Measurements from ENCODE around the gene CHPF2. TPM values are rescaled to one million over a fixed set of nuclear protein-coding genes. Genes with fewer than 3 reads are reported as not detected.

The CHPF2 gene
- total RNA-seq, 6 experiments from 2014 or later = 125 to 171 (median 138) TPM

- H3K36me3 Mint-ChIP-seq (ENCODE audit: low read depth) = no peaks in the 10 kb centered on the region
- H3K4me3 Mint-ChIP-seq = peak overlapping the region; percentile 95
- no peaks in the 10 kb centered on the region for H3K9me3 Mint-ChIP-seq
- TF ChIP-seq, protein P1, sequence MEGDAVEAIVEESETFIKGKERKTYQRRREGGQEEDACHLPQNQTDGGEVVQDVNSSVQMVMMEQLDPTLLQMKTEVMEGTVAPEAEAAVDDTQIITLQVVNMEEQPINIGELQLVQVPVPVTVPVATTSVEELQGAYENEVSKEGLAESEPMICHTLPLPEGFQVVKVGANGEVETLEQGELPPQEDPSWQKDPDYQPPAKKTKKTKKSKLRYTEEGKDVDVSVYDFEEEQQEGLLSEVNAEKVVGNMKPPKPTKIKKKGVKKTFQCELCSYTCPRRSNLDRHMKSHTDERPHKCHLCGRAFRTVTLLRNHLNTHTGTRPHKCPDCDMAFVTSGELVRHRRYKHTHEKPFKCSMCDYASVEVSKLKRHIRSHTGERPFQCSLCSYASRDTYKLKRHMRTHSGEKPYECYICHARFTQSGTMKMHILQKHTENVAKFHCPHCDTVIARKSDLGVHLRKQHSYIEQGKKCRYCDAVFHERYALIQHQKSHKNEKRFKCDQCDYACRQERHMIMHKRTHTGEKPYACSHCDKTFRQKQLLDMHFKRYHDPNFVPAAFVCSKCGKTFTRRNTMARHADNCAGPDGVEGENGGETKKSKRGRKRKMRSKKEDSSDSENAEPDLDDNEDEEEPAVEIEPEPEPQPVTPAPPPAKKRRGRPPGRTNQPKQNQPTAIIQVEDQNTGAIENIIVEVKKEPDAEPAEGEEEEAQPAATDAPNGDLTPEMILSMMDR (IDR thresholded peaks at IDR 0.05) = no peak
- peaks cover 55% of the 10 kb centered on the region for H3K4me1 Mint-ChIP-seq (ENCODE audit: low read depth)
- peak; percentile 69 for DNase-seq
- H3K27ac Mint-ChIP-seq = peak overlapping the region; percentile 85
- peaks cover 2% of the 10 kb centered on the region for H3K27me3 Mint-ChIP-seq (ENCODE audit: insufficient read depth)
These were observed 16.9 kb downstream of the CHPF2 start for GRCh38 chr7:151249034-151249731.

DNA sequence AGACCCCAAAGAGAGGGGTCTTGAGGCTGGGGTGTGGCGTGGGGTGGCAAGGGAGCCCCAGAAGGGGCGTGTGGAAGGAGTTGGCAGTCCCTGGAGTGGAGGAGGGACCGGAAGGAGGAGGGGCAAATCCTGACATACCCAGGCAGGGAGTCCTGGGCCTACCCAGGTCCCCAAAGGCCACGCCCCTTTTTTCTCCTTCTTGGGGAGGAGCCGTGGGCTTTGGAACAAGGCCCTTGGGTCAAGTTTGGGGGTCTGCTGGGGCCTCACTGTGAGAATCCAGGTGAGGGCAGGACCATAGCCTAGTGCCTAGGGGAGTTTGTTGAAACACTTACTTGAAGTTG, 17.4 kb downstream of the CHPF2 start:
- DNase-seq = peak; percentile 27
- H3K27me3 Mint-ChIP-seq (ENCODE audit: insufficient read depth) = peaks cover 6% of the 10 kb centered on the region
- H3K4me3 Mint-ChIP-seq = peak overlapping the region; percentile 95
- H3K9me3 Mint-ChIP-seq = no peaks in the 10 kb centered on the region
- H3K27ac Mint-ChIP-seq = peak overlapping the region; percentile 85
- TF ChIP-seq, protein P1 (IDR thresholded peaks at IDR 0.05) = no peak
- peaks cover 55% of the 10 kb centered on the region for H3K4me1 Mint-ChIP-seq (ENCODE audit: low read depth)
- H3K36me3 Mint-ChIP-seq (ENCODE audit: low read depth) = no peaks in the 10 kb centered on the region

GRCh38 chr7:151250181-151251132, 18.2 kb downstream of the CHPF2 start:
- no peak for DNase-seq
- H3K4me1 Mint-ChIP-seq (ENCODE audit: low read depth) = peaks cover 55% of the 10 kb centered on the region
- TF ChIP-seq, protein P1 (IDR thresholded peaks at IDR 0.05) = no peak
- H3K27me3 Mint-ChIP-seq (ENCODE audit: insufficient read depth) = peaks cover 9% of the 10 kb centered on the region
- peak overlapping the region; percentile 80 for H3K4me3 Mint-ChIP-seq
- H3K36me3 Mint-ChIP-seq (ENCODE audit: low read depth) = no peaks in the 10 kb centered on the region
- H3K27ac Mint-ChIP-seq = peak overlapping the region; percentile 85
- H3K9me3 Mint-ChIP-seq = no peaks in the 10 kb centered on the region

GRCh38 chr7:151251328-151251688, 19.0 kb downstream of the CHPF2 start:
- DNase-seq = no peak
- Mint-ChIP-seq H3K9me3 (no peaks in the 10 kb centered on the region), H3K36me3 (ENCODE audit: low read depth) (no peaks in the 10 kb centered on the region), H3K27ac (peak overlapping the region; percentile 73), H3K27me3 (ENCODE audit: insufficient read depth) (peaks cover 14% of the 10 kb centered on the region), H3K4me3 (peak overlapping the region; percentile 80), H3K4me1 (ENCODE audit: low read depth) (peaks cover 49% of the 10 kb centered on the region)
- TF ChIP-seq, protein P1 (IDR thresholded peaks at IDR 0.05) = no peak

- Mint-ChIP-seq H3K4me3 (peak overlapping the region; percentile 91), H3K36me3 (ENCODE audit: low read depth) (no peaks in the 10 kb centered on the region), H3K9me3 (no peaks in the 10 kb centered on the region), H3K27me3 (ENCODE audit: insufficient read depth) (peaks cover 19% of the 10 kb centered on the region), H3K27ac (peak overlapping the region; percentile 91), H3K4me1 (ENCODE audit: low read depth) (peaks cover 42% of the 10 kb centered on the region)
- TF ChIP-seq, protein P1 (IDR thresholded peaks at IDR 0.05) = no peak
- DNase-seq = peak; percentile 58
These were observed 19.6 kb downstream of the CHPF2 start for GRCh38 chr7:151251689-151252560.

Measured in HFFc6 (cell line).